Hematopoietic multipotent progenitor cell treated with erythropoietin and hydrocortisone succinate and interleukin-3 and kit ligand, for 6 days (in vitro differentiated cells): ENCODE results near the gene ITIH3.

Source experiments
- DNase-seq: peaks from one replicate; pipeline ENCODE4 v3.0.0-alpha.2; 2015

Gene ITIH3

DNA sequence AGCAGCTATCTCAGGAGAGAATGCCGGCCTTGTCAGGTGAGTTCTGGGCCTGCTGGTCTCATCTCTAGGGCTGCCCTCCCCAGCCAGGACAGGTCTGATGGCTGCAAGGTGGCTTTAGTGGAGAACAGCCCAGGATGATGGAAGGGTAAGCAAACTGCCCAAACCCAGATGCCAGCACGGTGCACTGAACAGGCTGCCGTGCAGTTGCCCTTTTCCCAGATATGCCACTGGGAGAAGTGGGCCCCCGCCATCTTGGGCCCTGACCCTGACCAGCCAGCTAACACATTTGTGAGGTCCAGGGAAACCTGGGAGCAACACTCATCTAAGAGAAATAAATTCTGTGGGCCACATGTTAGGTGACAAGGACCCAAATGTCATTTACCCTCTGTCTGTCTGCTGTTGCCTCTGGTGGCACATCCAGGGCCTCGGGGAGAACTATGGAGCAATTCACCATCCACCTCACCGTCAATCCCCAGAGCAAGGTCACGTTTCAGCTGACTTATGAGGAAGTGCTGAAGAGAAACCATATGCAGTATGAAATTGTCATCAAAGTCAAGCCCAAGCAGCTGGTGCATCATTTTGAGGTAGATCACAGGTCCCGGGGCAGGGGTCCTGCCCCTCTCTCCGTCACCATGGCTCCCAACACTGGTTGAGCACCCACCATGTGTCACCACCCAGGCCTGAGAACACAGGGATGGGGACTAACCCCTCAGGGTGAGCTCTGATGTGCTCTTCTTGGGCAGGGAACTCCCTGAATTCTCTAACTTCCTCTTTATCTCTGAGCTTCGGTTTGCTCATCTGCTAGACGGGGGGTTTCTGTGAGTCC is 15.4 kb upstream of the ITIH3 start:
- peak; percentile 31 for DNase-seq

DNA sequence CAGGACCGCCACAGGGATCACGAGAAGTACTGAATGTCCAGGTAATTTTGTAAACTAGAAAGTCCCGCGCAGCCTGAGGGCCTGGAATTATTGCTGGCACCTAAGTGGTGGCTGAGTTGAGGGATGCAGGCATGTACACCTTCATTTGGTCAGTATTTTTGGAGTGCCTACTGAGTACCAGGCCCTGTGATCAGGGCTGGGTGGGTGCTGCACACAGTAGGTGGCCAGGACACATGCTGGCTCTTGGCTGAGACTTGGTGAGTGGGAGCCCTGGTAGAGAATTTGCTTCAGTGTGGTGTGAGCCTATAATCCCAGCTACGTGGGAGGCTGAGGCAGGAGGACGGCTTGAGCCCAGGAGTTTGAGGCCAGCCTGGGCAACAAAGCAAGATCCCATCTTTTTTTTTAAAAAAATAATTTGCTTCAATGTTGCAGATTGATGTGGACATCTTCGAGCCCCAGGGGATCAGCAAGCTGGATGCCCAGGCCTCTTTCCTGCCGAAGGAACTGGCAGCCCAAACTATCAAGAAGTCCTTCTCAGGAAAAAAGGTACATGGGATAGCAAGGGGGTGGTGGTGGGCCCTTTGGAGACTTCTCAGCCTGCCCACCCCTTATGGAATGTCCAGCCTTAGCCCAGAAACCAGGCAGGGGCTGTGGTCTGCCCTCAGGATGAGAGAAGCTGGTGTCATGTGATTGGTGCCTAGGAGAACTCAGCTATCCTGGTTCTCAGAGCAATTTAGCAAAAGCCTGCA is 14.6 kb upstream of the ITIH3 start:
- DNase-seq: no peak

GRCh38 chr3:52781741-52782140 is 12.9 kb upstream of the ITIH3 start:
- no peak for DNase-seq

DNA sequence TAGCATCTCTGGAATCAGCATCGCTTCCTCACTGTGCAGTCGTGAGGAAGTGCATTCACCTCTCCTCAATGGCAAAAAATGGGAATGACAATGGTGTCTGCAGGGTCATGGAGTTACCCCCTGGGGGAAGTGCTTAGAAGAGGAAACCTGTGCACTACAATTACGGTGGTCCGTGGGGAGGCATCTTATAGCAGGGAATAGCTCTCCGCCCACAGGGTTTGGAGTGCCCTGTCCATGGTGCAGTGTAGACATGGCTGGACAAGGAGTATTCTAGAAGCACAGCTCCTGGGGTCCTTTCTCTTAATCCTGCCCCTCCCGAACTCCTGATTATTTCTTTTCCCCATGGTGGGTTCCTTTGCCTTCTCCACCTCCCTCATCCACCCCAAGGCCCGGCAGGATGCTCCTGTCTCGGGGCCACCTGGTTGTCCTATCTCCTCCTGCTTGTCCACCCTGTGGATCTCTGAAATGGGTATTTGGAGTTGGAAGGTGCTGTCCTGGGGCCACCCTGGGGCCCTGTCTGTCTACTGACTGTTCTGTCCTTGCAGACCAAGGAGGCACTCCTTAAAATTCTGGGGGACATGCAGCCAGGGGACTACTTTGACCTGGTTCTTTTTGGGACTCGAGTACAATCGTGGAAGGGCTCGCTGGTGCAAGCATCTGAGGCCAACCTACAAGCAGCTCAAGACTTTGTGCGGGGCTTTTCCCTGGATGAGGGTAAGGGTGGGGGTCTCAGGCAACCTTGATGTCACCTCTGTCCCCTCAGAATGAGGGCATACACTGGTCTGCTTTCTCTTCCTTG is 12.0 kb upstream of the ITIH3 start:
- no peak for DNase-seq

- no peak for DNase-seq
Measured at GRCh38 chr3:52783211-52783555, 11.4 kb upstream of the ITIH3 start.

DNA sequence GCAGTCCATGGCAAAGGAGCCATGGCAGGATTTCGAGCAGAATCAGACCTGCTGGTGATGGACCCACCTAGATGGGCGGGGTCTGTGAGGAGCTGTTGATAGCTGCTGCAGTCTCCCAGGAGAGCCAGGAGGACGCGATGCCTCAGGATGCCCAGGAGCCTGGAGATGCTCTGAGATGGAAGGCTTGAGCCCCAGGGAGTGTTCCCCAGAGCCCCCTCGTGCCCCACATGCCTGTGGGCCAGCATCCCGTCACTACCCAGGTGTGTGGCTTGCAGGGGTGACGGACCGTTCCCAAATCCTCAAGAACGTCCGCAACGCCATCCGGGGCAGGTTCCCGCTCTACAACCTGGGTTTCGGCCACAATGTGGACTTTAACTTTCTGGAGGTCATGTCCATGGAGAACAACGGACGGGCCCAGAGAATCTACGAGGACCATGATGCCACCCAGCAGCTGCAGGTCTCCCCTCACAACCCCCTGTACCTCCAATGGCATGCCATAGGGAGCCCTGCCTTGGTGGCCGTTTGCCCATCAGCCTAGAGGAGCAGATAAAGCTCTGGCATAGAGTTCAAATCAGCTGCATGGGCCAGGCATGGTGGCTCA is 10.5 kb upstream of the ITIH3 start:
- no peak for DNase-seq

DNA sequence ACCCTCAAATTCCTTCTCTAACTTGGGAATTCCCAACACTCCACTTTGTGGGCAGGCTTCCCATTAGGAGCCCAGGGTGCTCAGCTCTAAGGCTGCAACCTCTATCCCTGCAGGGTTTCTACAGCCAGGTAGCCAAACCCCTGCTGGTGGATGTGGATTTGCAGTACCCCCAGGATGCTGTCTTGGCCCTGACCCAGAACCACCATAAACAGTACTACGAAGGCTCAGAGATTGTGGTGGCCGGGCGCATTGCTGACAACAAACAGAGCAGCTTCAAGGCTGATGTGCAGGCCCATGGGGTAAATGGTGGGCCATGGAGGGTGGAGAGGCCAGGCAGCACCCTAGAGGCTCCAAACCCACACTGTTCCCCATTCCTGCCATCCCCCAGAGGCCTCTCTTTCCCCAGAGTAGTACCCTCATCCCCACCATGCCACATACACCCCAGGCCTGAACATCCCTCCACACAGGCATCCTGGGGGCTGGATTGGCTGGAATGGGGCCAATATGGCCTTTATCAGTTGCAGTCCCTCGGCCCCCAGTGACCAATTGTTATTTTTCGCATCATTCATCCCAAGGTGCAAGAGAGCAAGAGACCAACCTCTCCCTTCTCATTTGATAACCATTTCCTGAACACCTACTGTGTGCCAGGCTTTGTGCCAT is 9.5 kb upstream of the ITIH3 start:
- DNase-seq: no peak

- DNase-seq: no peak
Measured at GRCh38 chr3:52786330-52787215, 8.0 kb upstream of the ITIH3 start.

DNA sequence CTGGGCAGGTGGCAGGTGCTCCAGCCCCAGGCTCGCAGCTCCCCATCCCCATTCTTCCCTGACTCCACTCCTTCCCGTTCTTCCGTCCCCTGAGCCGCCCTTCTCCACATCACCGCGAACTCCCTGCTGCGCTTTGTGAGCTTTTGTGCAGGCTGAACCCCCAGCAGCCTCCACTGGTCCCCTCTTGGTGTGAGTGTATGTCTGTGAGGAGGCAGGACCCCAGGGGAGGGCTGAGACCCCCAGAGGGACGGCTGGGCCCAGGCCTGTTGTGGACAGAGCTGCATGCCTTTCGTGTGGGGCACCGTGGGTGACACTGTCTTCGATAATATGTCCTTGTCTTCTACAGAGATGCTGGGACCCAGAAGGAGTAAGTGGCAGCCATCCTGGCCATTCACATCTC is 7.3 kb upstream of the ITIH3 start:
- DNase-seq: no peak

GRCh38 chr3:52787672-52788625 is 6.6 kb upstream of the ITIH3 start:
- no peak for DNase-seq

DNA sequence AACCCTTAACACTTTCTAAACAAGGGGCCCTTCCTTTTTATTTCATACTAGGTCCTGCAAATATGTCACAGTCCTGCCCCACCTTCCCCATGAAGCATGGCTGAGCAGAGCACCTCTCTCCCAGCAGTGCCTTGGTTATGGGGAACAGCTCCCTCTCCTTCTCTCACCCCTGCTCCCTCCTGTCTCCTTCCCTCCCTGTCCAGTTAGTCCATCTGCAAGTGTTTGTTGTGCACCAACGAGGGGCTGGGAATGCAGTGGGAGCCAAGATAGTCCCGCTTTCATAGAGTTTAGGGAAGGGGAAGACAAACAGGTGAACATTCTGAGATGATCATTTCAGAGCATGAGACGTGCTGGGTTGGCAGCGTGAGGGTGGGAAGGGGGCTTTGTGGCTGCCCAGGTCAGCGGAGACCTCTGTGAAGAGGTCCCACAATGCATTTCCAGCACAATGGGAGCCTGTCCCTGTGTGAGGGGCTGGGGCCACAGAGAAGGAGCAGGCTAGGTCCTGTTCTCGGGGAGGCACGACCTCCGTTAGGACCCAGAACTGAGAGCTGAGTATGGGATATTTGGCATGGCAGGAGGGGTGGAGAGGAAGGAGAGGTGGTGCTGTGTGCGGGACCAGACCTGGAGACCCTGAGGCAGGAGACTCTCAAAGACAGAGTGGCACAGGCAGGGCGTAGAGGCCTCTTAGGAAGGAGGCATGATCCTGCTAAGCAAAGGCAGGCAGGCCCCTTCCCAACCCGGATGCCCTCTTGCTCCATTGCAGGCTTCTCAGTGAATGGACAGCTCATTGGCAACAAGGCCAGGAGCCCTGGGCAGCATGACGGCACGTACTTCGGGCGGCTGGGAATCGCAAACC is 5.5 kb upstream of the ITIH3 start:
- no peak for DNase-seq

- no peak for DNase-seq
Measured at GRCh38 chr3:52789746-52790040, 4.9 kb upstream of the ITIH3 start.

DNA sequence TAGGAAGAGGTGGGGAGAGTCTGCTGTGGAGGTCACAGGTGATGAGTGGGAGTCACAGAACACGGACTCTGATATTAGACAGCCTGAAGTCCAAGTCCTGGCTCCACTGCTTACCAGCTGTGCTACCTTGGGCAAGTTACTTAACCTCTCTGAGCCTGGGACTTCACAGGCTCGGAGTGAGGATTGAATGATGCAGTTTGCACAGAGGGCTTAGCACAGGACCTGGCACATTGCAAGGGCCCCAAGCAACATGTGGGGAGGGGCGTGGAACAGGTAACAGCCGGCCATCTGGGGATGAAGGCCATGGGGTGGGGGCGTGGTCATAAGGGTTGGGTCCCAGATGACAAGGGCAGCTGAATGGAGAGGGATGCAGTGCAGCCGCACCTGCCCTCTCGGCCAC is 4.3 kb upstream of the ITIH3 start:
- no peak for DNase-seq

DNA sequence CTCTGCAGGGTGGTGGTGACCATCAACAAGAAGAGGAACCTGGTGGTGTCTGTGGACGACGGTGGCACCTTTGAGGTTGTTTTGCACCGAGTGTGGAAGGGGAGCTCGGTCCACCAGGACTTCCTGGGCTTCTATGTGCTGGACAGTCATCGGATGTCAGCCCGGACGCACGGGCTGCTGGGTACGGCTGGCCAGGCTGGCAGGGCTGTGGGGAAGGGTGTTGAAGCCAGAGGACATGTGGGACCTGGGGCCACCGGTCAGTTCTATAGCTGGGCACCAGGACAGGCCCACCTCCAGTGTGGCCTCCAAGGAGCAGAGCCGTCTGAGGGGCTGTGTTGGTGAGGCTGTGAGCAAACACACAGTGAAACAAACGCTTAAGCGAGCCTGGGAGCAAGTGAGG is 3.9 kb upstream of the ITIH3 start:
- no peak for DNase-seq

DNA sequence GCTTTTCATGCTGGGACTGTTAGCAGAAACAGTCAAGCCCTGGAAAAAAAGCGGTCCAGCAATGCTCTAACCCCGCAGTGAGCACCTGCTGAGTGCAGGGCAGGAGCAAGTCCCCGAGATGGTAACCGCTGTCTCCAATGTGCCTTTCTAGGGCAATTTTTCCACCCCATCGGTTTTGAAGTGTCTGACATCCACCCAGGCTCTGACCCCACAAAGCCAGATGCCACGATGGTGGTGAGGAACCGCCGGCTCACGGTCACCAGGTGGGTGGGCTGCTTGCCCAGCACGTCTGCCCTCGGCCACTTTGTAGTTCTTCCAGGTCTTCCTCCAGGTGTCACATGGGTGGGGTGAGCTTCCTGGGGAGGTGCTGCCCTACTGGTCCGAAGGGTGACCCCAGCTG is 3.2 kb upstream of the ITIH3 start:
- no peak for DNase-seq

GRCh38 chr3:52791928-52792327 is 2.7 kb upstream of the ITIH3 start:
- no peak for DNase-seq

DNA sequence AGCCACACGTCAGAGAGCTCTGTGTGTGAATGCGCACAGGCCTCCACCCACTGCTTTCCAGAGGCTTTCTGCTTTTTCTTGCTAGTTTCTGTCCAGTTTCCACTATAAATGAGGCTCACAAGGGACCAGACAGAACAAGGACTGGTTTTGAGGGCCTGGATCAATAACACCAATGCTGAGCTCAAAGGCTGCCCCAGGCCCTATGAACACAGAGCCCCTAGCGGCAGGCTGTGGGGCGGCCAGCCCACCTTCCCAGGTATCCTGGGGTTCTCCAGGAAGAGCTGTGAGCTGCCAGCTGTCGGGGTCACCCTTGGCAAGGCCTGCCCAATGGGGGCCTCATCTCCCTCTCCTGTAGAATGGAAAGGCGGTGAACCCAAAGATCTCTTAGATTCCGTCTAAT is 2.2 kb upstream of the ITIH3 start:
- no peak for DNase-seq

DNA sequence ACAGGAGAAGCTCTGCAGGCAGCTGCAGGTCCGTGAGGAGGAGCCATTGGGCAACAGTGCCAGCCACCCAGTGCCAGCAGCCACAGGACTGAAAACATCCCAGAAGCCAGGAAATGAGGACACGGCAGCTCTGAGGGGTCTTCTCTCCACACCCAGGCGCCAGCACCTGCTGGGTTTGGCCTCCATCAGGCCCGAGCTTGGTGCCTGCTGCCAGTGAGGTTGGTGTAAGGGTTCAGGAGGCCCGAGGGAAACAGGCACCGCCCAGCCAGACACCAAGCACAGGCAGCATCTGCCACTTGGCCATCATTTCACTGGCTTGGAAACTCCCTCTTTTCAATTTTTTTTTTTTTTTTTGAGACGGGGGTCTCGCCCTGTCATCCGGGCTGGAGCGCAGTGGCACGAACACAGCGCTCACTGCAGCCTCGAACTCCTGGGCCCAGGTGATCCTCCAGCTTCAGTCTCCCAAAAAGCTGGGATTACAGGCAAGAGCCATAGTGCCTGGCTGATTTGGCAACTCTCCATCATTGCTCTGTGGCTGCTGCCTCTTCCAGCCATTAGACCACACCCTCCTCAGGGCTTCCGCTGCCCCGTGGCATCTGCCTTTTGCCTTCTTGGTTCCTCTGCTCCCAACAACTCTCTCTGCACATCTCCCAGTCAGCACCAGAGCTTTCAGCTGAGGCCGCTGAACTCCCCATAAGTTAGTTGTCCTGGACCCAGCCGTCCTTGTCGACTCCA is 1.5 kb upstream of the ITIH3 start:
- peak; percentile 70 for DNase-seq
